Stimulated activated CD4-positive, alpha-beta T cell treated with anti-CD3 and anti-CD28 coated beads, Interleukin-12 subunit alpha, Interleukin-12 subunit beta, amount 100 ng/mL, for 4 hours (primary cell): ENCODE data around the gene SRL.
"Not testable (repeated sequence)": the region's sequence is repeated elsewhere in the genome, so short reads cannot be mapped to it uniquely, and the experiment has no call there.

ENCODE experiments used
- DNase-seq: peaks from one replicate; pipeline ENCODE4 v3.0.0-alpha.2; 2020

The SRL gene

DNA sequence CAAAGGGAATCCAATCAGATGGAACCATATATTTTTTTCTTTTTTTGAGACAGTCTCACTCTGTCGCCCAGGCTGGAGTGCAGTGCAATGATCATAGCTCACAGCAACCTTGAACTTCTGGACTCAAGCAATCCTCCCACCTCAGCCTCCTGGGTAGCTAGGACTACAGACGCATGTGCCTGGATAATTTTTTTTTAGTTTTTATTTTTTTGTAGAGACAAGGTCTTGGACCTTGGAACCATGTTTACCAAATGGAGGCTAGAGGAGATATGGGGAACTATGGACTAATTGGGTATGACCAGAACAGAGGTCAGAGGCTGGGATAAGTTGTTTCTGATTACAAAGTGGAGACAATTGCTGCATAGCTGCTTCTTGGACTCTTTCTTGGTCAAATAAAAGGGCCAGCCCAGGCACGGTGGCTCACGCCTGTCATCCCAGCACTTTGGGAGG lies 84.5 kb downstream of the SRL start:
- DNase-seq: no peak

DNA sequence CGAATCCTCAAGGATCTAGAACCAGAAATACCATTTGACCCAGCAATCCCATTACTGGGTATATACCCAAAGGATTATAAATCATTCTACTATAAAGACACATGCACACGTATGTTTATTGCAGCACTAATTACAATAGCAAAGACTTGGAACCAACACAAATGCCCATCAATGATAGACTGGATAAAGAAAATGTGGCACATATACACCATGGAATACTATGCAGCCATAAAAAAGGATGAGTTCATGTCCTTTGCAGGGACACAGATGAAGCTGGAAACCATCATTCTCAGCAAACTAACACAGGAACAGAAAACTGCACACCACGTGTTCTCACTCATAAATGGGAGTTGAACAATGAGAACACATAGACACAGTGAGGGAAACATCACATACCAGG lies 85.4 kb downstream of the SRL start:
- not testable (repeated sequence) for DNase-seq

DNA sequence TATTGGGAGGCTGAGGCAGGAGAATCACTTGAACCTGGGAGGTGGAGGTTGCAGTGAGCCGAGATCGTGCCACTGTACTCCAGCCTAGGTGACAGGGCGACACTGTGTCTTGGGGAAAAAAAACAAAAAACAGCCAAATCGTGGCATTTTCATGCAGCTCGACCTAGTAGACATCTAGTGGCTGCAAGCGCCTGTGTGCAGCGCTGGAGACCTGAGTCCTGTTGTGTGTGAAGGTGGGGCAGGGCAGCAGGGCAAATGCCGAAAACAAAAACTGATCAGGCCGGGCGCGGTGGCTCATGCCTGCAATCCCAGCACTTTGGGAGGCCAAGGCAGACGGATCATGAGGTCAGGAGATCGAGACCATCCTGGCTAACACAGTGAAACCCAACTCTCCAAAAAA lies 88.5 kb downstream of the SRL start:
- DNase-seq: not testable (repeated sequence)

DNA sequence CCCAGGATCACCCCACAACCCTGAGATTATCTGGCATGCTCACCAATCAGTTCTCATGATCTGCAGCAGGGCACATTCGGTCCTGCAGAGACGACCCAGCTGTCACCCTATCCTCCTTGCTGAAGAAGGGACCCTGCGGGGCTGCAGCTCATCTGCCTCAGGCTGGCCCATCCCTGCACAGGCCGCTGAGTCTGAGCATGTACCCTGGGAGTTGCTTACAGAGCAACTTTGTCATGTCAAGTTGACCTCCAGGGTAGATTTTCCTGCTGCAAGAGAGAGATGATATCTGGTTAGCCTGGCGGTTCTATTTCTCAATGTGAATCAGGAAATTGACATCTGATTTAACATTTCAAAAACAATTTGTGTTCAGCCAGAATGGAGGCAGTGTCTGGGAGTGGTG lies 89.6 kb downstream of the SRL start:
- no peak for DNase-seq

DNA sequence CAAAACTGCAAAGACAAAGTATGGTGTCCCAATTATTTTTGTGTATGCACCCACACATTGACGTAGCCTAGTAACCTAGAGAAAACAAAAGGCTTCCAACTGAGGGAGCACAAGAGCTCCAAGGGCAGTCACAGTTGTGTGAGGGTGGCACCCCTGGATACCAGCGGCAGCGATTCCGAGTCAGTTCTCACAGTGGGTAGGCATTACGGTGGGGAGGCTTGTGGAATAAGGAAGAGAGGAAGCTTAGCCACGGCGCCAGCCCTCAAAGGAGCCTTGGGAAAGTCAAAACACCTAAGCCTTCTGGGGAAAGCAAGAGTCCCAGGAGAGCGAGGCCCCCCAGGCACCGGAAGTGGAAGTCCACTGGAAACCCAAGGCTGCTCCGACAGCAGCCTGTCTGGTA lies 94.6 kb downstream of the SRL start:
- DNase-seq: no peak

DNA sequence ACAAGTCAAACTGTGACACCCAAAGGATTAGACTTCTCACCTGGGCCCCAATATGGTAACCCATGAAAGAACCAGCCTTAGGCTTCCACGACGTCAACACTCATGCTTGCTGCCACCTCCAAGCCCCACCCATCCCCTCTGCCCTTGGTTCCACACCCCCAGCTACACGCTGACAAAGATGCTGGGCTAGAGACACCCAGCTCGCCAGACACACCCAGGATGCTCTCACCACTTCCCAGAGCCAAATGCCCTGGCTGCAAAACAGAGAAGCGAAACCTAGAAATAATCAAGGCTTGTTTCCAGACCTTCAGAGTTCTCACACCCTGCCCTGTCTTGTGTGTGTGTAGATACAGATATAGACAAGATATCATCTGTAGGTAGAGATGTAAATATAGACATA lies 99.6 kb downstream of the SRL start:
- DNase-seq: no peak

DNA sequence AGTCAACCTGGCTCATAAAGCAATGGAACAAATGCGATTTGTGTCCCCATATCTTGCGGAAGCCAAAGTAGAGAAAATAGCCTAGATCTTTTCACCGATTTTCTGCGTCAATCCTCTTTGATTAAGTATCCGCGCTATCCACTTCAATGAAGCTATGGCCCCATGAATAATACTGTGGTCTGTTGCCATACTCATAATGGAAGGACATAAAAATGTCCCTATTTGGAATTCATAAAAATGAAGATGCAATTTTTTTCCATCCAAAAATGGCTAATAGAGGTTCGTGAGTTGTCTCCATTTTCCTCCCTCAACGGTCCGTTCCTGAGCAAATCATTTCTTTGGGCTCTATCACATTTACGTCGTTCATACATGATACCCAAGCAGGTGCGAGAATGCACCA lies 100.3 kb downstream of the SRL start:
- DNase-seq: no peak

DNA sequence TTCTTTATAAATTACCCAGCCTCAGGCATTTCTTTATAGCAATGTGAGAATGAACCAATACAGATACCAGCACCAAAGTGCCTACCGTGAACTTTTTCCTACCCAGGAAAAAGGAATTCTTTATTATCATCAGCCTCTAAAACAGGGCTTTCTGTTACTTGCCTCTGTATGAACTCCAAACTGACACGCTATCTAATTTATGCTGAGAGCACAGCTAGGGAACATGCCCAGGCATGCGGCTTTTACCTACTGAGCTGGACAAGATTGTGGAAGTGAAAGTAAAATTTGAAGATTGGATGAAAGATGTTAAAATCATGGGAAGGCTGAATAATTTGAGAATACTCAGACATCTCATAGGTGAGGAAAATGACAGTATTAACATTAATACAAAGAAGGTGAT lies 101.2 kb downstream of the SRL start:
- DNase-seq: no peak

DNA sequence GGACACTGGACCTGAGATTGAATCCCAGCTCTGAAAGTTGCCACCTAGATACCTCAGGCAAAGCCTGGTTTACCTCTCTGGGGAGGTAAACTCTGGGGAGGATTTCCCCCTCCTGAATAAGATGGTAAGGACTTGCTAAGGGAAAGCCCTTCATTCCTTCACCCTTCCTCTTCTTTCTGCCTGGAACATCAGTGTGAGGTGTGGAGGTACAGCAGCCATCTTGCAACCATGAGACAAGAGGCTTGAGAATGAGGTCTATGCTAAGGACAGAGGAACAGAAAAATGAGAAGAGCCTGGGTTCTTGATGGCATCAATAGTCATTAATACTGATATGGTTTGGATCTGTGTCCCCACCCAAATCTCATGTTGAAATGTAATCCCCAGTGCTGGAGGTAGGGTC lies 101.9 kb downstream of the SRL start:
- DNase-seq: no peak
